Astrocyte (in vitro differentiated cells and primary cell): ENCODE measurements around the gene RFTN2.

Experiments
- EZH2 ChIP-seq: IDR thresholded peaks from 2 replicates; pipeline ENCODE4 v1.6.1; 2012; ENCODE audit warnings: mild to moderate bottlenecking, low read length, inconsistent platforms; ENCODE audit not compliant: insufficient read depth
- TF ChIP-seq, protein P1 (sequence below): IDR thresholded peaks from 2 replicates; pipeline ENCODE4 v1.5.1; 2011; ENCODE audit warnings: low read depth, mild to moderate bottlenecking, inconsistent platforms, low read length, moderate library complexity; ENCODE audit not compliant: insufficient read depth

- TF ChIP-seq, protein P1, sequence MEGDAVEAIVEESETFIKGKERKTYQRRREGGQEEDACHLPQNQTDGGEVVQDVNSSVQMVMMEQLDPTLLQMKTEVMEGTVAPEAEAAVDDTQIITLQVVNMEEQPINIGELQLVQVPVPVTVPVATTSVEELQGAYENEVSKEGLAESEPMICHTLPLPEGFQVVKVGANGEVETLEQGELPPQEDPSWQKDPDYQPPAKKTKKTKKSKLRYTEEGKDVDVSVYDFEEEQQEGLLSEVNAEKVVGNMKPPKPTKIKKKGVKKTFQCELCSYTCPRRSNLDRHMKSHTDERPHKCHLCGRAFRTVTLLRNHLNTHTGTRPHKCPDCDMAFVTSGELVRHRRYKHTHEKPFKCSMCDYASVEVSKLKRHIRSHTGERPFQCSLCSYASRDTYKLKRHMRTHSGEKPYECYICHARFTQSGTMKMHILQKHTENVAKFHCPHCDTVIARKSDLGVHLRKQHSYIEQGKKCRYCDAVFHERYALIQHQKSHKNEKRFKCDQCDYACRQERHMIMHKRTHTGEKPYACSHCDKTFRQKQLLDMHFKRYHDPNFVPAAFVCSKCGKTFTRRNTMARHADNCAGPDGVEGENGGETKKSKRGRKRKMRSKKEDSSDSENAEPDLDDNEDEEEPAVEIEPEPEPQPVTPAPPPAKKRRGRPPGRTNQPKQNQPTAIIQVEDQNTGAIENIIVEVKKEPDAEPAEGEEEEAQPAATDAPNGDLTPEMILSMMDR: no peak
- no peak for TF ChIP-seq EZH2
These were observed 2.1 kb upstream of the RFTN2 start for GRCh38 chr2:197677483-197677882.
